Fibroblast of mammary gland (primary cell): ENCODE results near the gene DHRSX.
"Not testable (repeated sequence)": the region's sequence is repeated elsewhere in the genome, so short reads cannot be mapped to it uniquely, and the experiment has no call there.

Experiments
- DNase-seq: peaks from one replicate; pipeline ENCODE4 v3.0.0-alpha.2; 2010; ENCODE audit warnings: low read depth
- H3K4me3 ChIP-seq: 2 replicates; pipeline ENCODE4 v1.5.1; 2011; ENCODE audit warnings: low read depth, mild to moderate bottlenecking, low read length, moderate library complexity; ENCODE audit not compliant: control insufficient read depth
- CTCF ChIP-seq: conservative IDR thresholded peaks from 2 replicates; pipeline ENCODE4 v1.5.1; 2011; ENCODE audit warnings: low read depth, low read length, inconsistent platforms; ENCODE audit not compliant: control insufficient read depth, insufficient read depth

DHRSX gene

GRCh38 chrX:2536141-2536540 lies 35.4 kb upstream of the DHRSX start:
- H3K4me3 ChIP-seq: no peak overlapping the region
- TF ChIP-seq CTCF: no peak
- DNase-seq: no peak

- H3K4me3 ChIP-seq, DNase-seq: not testable (repeated sequence)
Observed at GRCh38 chrX:2534261-2535021, 33.7 kb upstream of the DHRSX start.

GRCh38 chrX:2533424-2533823 lies 32.6 kb upstream of the DHRSX start:
- no peak overlapping the region for H3K4me3 ChIP-seq
- no peak for TF ChIP-seq CTCF
- DNase-seq: no peak

- H3K4me3 ChIP-seq: no peak overlapping the region
- TF ChIP-seq CTCF: no peak
- DNase-seq: no peak
Observed at GRCh38 chrX:2526390-2526789, 25.6 kb upstream of the DHRSX start.

- TF ChIP-seq CTCF: no peak
- no peak overlapping the region for H3K4me3 ChIP-seq
- DNase-seq: no peak
Observed at GRCh38 chrX:2523911-2524310, 23.1 kb upstream of the DHRSX start.

- no peak for TF ChIP-seq CTCF
- DNase-seq: no peak
- H3K4me3 ChIP-seq: no peak overlapping the region
Observed at GRCh38 chrX:2521927-2522386, 21.2 kb upstream of the DHRSX start.

GRCh38 chrX:2521092-2521926 lies 20.5 kb upstream of the DHRSX start:
- DNase-seq: no peak
- TF ChIP-seq CTCF: no peak
- no peak overlapping the region for H3K4me3 ChIP-seq
